GM12878 (cell line): ENCODE measurements around the gene TFB1M. TPM values are rescaled to one million over a fixed set of nuclear protein-coding genes. Genes with fewer than 3 reads are reported as not detected.
A peak's percentile ranks its signal among the peaks of the same experiment; 100 is the strongest.

Experiments
- ATAC-seq: fragments of 200-7000 bp; cut with Tn5 transposase; 3 replicates; pipeline ENCODE4 v1.9.1; 2020; ENCODE audit warnings: mild to moderate bottlenecking, moderate library complexity
- BruUV-seq: library from RNA; stranded (reverse); fragments of 400-500 nt; replicated peaks from 2 replicates; lab custom pipeline; 2021; lab: Mats Ljungman, UMichigan
- CTCF ChIA-PET: fragments of 300-600 bp; sonication (Branson Sonifier 250); formaldehyde crosslinking; extraction: SDS; loops from one replicate; lab custom pipeline; 2021; ENCODE audit warnings: inconsistent platforms; lab: Yijun Ruan, JAX
- POLR2A ChIA-PET: fragments of 350-600 bp; formaldehyde crosslinking; extraction: SDS; loops from one replicate; lab custom pipeline; 2021; ENCODE audit warnings: inconsistent platforms; lab: Charles Lee
- RAD21 ChIA-PET: fragments of 300-600 bp; sonication (Branson Sonifier 250); formaldehyde crosslinking; loops from one replicate; lab custom pipeline; 2023; ENCODE audit warnings: antibody characterized with exemption; ENCODE audit not compliant: unreplicated experiment; lab: Charles Lee
- SMC1A ChIA-PET: fragments of 300-600 bp; sonication (Branson Sonifier 250); formaldehyde crosslinking; loops from one replicate; lab custom pipeline; 2023; ENCODE audit not compliant: unreplicated experiment, uncharacterized antibody; lab: Charles Lee
- DNase-seq: peaks from one replicate; pipeline ENCODE4 v3.0.0-alpha.2; 2011; ENCODE audit warnings: low read depth, low spot score
- FAIRE-seq: peaks from 3 replicates; lab custom pipeline; 2011; peaks lifted over from hg19 to GRCh38; lab: Jason Lieb, UNC
- H2AFZ ChIP-seq: 2 replicates; pipeline ENCODE4 v1.6.0; 2011; ENCODE audit warnings: low read depth, low read length, control low read depth; ENCODE audit not compliant: control insufficient read depth
- H3K27ac ChIP-seq: 2 replicates; pipeline ENCODE4 v1.5.1; 2011; ENCODE audit warnings: control low read depth; ENCODE audit not compliant: control insufficient read depth, insufficient read depth
- H3K27me3 ChIP-seq, 2 experiments: replicated peaks in 1 of 2; 2 replicates each; pipeline versions ENCODE4 v1.6.0 to v1.6.1; 2011; ENCODE audit warnings: low read length in 1 of 2; ENCODE audit not compliant: control insufficient read depth in 2 of 2, insufficient read depth in 2 of 2
- H3K36me3 ChIP-seq, 2 experiments: 2 replicates each; pipeline ENCODE4 v1.5.1; 2011; ENCODE audit warnings: low read length in 1 of 2; ENCODE audit not compliant: control insufficient read depth in 2 of 2, insufficient read depth in 2 of 2
- H3K4me1 ChIP-seq: 2 replicates; pipeline ENCODE4 v1.6.1; 2011; ENCODE audit warnings: mild to moderate bottlenecking, low read length, moderate library complexity, mixed read lengths; ENCODE audit not compliant: control insufficient read depth, insufficient read depth
- H3K4me2 ChIP-seq: 2 replicates; pipeline ENCODE4 v1.6.0; 2011; ENCODE audit warnings: control low read depth; ENCODE audit not compliant: control insufficient read depth, insufficient read depth
- H3K4me3 ChIP-seq: fragments of 200-600 bp; sonication (generic); 2 replicates; pipeline ENCODE4 v1.5.1; 2016
- H3K79me2 ChIP-seq: 2 replicates; pipeline ENCODE4 v1.6.0; 2011; ENCODE audit warnings: low read length; ENCODE audit not compliant: control insufficient read depth, insufficient read depth
- H3K9ac ChIP-seq: 2 replicates; pipeline ENCODE4 v1.8.0; 2011; ENCODE audit warnings: low read length, control low read depth, mixed read lengths; ENCODE audit not compliant: control insufficient read depth, insufficient read depth
- H3K9me3 ChIP-seq: replicated peaks from 3 replicates; pipeline ENCODE4 v1.5.1; 2011; ENCODE audit warnings: mild to moderate bottlenecking, low read length; ENCODE audit not compliant: control insufficient read depth, insufficient read depth
- H4K20me1 ChIP-seq: 2 replicates; pipeline ENCODE4 v1.6.0; 2011; ENCODE audit not compliant: control insufficient read depth, insufficient read depth
- ATF3 ChIP-seq: IDR thresholded peaks from 2 replicates; pipeline ENCODE4 v1.6.1; 2011; ENCODE audit warnings: low read depth, mild to moderate bottlenecking, low read length, moderate library complexity, borderline replicate concordance; ENCODE audit errors: extremely low read depth
- BCL11A ChIP-seq: IDR thresholded peaks from 2 replicates; pipeline ENCODE4 v1.6.1; 2011; ENCODE audit warnings: low read depth, low read length
- BHLHE40 ChIP-seq, 2 experiments: fragments of 450-650 bp in 1 of 2; IDR thresholded peaks; 2 replicates each; pipeline ENCODE4 v1.6.1; 2011 to 2017; ENCODE audit warnings: low read depth in 2 of 2, borderline replicate concordance in 1 of 2, improper control_type of control experiment in 1 of 2, low read length in 1 of 2, mild to moderate bottlenecking in 1 of 2
- CBX3 ChIP-seq: fragments of 200-600 bp; sonication (generic); IDR thresholded peaks from 2 replicates; pipeline ENCODE4 v1.6.1; 2016; ENCODE audit warnings: low read depth, borderline replicate concordance
- EED ChIP-seq: sonication (generic); IDR thresholded peaks from 2 replicates; pipeline ENCODE4 v1.6.1; 2016; ENCODE audit warnings: antibody characterized with exemption, low read depth
- FOXM1 ChIP-seq: IDR thresholded peaks from 2 replicates; pipeline ENCODE4 v1.6.1; 2012; ENCODE audit warnings: low read depth, mild to moderate bottlenecking, inconsistent platforms, low read length, moderate library complexity
- HDAC6 ChIP-seq: fragments of 200-600 bp; sonication (generic); IDR thresholded peaks from one replicate; pipeline ENCODE4 v1.8.0; 2017; ENCODE audit warnings: antibody characterized with exemption; ENCODE audit not compliant: unreplicated experiment
- HSF1 ChIP-seq: fragments of 150-350 bp; IDR thresholded peaks from 2 replicates; pipeline ENCODE4 v1.6.1; 2014; ENCODE audit warnings: mild to moderate bottlenecking, low read depth, low read length
- IRF5 ChIP-seq: fragments of 450-650 bp; IDR thresholded peaks from 2 replicates; pipeline ENCODE4 v1.6.1; 2017; ENCODE audit warnings: borderline replicate concordance
- MEF2A ChIP-seq: IDR thresholded peaks from 2 replicates; pipeline ENCODE4 v1.6.1; 2011; ENCODE audit warnings: low read depth, mild to moderate bottlenecking, low read length, moderate library complexity; ENCODE audit not compliant: insufficient read depth
- POLR2AphosphoS2 ChIP-seq: IDR thresholded peaks from 2 replicates; pipeline ENCODE4 v1.6.1; 2011; ENCODE audit warnings: low read depth, mild to moderate bottlenecking, low read length, improper control_type of control experiment, moderate library complexity
- RELA ChIP-seq: fragments of 450-650 bp; IDR thresholded peaks from 2 replicates; pipeline ENCODE4 v1.8.0; 2014; ENCODE audit warnings: borderline replicate concordance; ENCODE audit not compliant: partially characterized antibody
- SKIL ChIP-seq: fragments of 450-650 bp; IDR thresholded peaks from 2 replicates; pipeline ENCODE4 v1.6.1; 2017; ENCODE audit warnings: mild to moderate bottlenecking, low read depth, inconsistent platforms; ENCODE audit not compliant: poor library complexity, severe bottlenecking
- TCF7 ChIP-seq: IDR thresholded peaks from 2 replicates; pipeline ENCODE4 v1.6.1; 2014; ENCODE audit warnings: antibody characterized with exemption, borderline replicate concordance
- YBX1 ChIP-seq: fragments of 450-650 bp; IDR thresholded peaks from 2 replicates; pipeline ENCODE4 v1.6.1; 2016; ENCODE audit warnings: antibody characterized with exemption
- ZNF217 ChIP-seq: fragments of 450-650 bp; IDR thresholded peaks from 2 replicates; pipeline ENCODE4 v1.6.1; 2017; ENCODE audit warnings: antibody characterized with exemption, mild to moderate bottlenecking
- ZNF384 ChIP-seq: IDR thresholded peaks from 2 replicates; pipeline ENCODE4 v1.6.1; 2012; ENCODE audit warnings: low read depth, mild to moderate bottlenecking, low read length, improper control_type of control experiment, borderline replicate concordance
- WGBS: methylation state at CpG from one replicate; pipeline ENCODE4 v1.1.6; 2016; ENCODE audit warnings: low lambda C conversion rate; ENCODE audit not compliant: insufficient replicate concordance, insufficient coverage; ENCODE audit errors: missing lambda C conversion rate; 5-methylcytosine and 5-hydroxymethylcytosine counted together
- in situ Hi-C: fragments of 300-500 bp; cut with MboI; formaldehyde crosslinking; loops from 9 replicates; pipeline ENCODE4 v1.14.3; 2018; ENCODE audit warnings: mixed read lengths
- intact Hi-C: fragments of 100-400 bp; cut with micrococcal nuclease; formaldehyde crosslinking; loops from one replicate; pipeline ENCODE4 v1.14.2; 2022; ENCODE audit not compliant: unreplicated experiment
- polyA plus RNA-seq, 11 experiments: library from polyadenylated mRNA; depleted of rRNA in 4 of 11; unstranded in 6 of 11; stranded (reverse) in 5 of 11; fragments of >200 nt; fragmentation: Nextera tagmentation in 4 of 11; fragmentation: Illumina TruSeq in 1 of 11; extraction: Ambion mirVana in 4 of 11; extraction: Trizol in 1 of 11; gene quantifications; 1 replicate in 1 of 11; 2 replicates in 10 of 11; pipeline versions ENCODE4 v1.2.1 to v1.2.3, GENCODE V29; 2011 to 2016; ENCODE audit warnings: inconsistent platforms in 2 of 11, missing spikeins in 2 of 11, low read depth in 1 of 11
- total RNA-seq, 4 experiments: library from RNA; depleted of rRNA in 3 of 4; stranded (reverse); fragments of >200 nt in 3 of 4; fragmentation: Illumina TruSeq in 1 of 4; extraction: Trizol in 1 of 4; gene quantifications; 2 replicates each; pipeline versions ENCODE4 v1.2.1 to v1.2.3, GENCODE V29; 2013 to 2021

The TFB1M gene
- total and polyA plus RNA-seq, 10 of the 15 experiments (the other 5 are each of a cell fraction or from before 2014, with no cell fraction given), result 29.9 to 117 (median 41.3) TPM

GRCh38 chr6:155260686-155261085 is 53.6 kb downstream of the TFB1M start (continued):
- TF ChIP-seq SKIL (peak; percentile 60), YBX1 (no peak), CBX3 (no peak)
- TF ChIP-seq, all 136 proteins: peak for 7

GRCh38 chr6:155259897-155260296 is 54.4 kb downstream of the TFB1M start:
- no peak overlapping the region for H3K4me2 ChIP-seq
- POLR2A ChIA-PET, result interaction anchor here (0.6 to 0.7 kb wide), 2 partner anchors 55 to 75 kb away, joined by 4 to 5 read pairs; no protein-coding TSS in a partner anchor
- H4K20me1 ChIP-seq, result no peaks in the 10 kb centered on the region
- H3K4me3 ChIP-seq, result no peak overlapping the region
- no TSS peak for BruUV-seq
- H3K79me2 ChIP-seq, result no peaks in the 10 kb centered on the region
- DNase-seq, result no peak
- peaks cover 16 to 20% of the 10 kb centered on the region in 2 experiments; a peak in 3 of 4 replicates for H3K36me3 ChIP-seq
- H2AFZ ChIP-seq, result no peak overlapping the region
- H3K27ac ChIP-seq, result no peak overlapping the region
- H3K27me3 ChIP-seq, result no peaks in the 10 kb centered on the region
- no peaks in the 10 kb centered on the region for H3K9me3 ChIP-seq
- intact Hi-C loops, result no loop called here
- H3K4me1 ChIP-seq, result peaks cover 17% of the 10 kb centered on the region
- FAIRE-seq, result no peak
- ATAC-seq, result no peak
- CTCF ChIA-PET, result interaction anchor here (1.2 to 1.3 kb wide), 2 partner anchors 11 to 77 kb away, joined by 3 to 5 read pairs; no protein-coding TSS in a partner anchor
- in situ Hi-C loops, result no loop called here
- SMC1A ChIA-PET, result interaction anchor here (0.7 to 3.6 kb wide), 4 partner anchors 9 to 83 kb away, joined by 3 to 15 read pairs (median 8); no protein-coding TSS in a partner anchor
- H3K9ac ChIP-seq, result no peak overlapping the region
- 88% methylated on average over 5 of the region's 5 CpGs for WGBS
- RAD21 ChIA-PET, result interaction anchor here (1.2 to 3.0 kb wide), 3 partner anchors 12 to 81 kb away, joined by 3 to 13 read pairs (median 4); no protein-coding TSS in a partner anchor
- TF ChIP-seq ZNF384 (no peak), ZNF217 (no peak), POLR2AphosphoS2 (no peak), EED (no peak), TCF7 (no peak), HDAC6 (no peak), BCL11A (no peak), ATF3 (no peak), FOXM1 (no peak), HSF1 (no peak), BHLHE40 (IDR thresholded peaks at IDR 0.05; ENCODE audit: borderline replicate concordance in 1 of 2, low read depth in 2 of 2, low read length in 1 of 2) (no peak), IRF5 (no peak), RELA (no peak), MEF2A (no peak)
